ENCODE results near the gene SYT6.

The SYT6 gene

GRCh38 chr1:114144016-114144415 is 9.7 kb downstream of the SYT6 start:
- TF ChIP-seq GATA1 (IDR thresholded peaks at IDR 0.05; ENCODE audit: low read depth, low read length) (no peak), POLR2A (IDR thresholded peaks at IDR 0.05; ENCODE audit: low read length) (no peak)
- DNase-seq = no peak

- TF ChIP-seq GATA1 (IDR thresholded peaks at IDR 0.05; ENCODE audit: low read depth, low read length) = no peak
- no peak for TF ChIP-seq POLR2A (IDR thresholded peaks at IDR 0.05; ENCODE audit: low read length)
- DNase-seq = no peak
Observed at GRCh38 chr1:114139540-114139939, 14.1 kb downstream of the SYT6 start.

- DNase-seq = no peak
- TF ChIP-seq GATA1 (IDR thresholded peaks at IDR 0.05; ENCODE audit: low read depth, low read length) (no peak), POLR2A (IDR thresholded peaks at IDR 0.05; ENCODE audit: low read length) (no peak)
Observed at GRCh38 chr1:114137497-114137896, 16.2 kb downstream of the SYT6 start.

GRCh38 chr1:114135786-114136185 is 17.9 kb downstream of the SYT6 start:
- DNase-seq = no peak
- no peak for TF ChIP-seq GATA1 (IDR thresholded peaks at IDR 0.05; ENCODE audit: low read depth, low read length)
- no peak for TF ChIP-seq POLR2A (IDR thresholded peaks at IDR 0.05; ENCODE audit: low read length)

GRCh38 chr1:114134518-114134917 is 19.2 kb downstream of the SYT6 start:
- TF ChIP-seq GATA1 (IDR thresholded peaks at IDR 0.05; ENCODE audit: low read depth, low read length) (no peak), POLR2A (IDR thresholded peaks at IDR 0.05; ENCODE audit: low read length) (no peak)
- no peak for DNase-seq

GRCh38 chr1:114133129-114133528 is 20.5 kb downstream of the SYT6 start:
- TF ChIP-seq POLR2A (IDR thresholded peaks at IDR 0.05; ENCODE audit: low read length) (no peak), GATA1 (IDR thresholded peaks at IDR 0.05; ENCODE audit: low read depth, low read length) (no peak)
- DNase-seq = no peak

GRCh38 chr1:114131526-114132220 is 22.0 kb downstream of the SYT6 start:
- TF ChIP-seq POLR2A (IDR thresholded peaks at IDR 0.05; ENCODE audit: low read length) = no peak
- no peak for TF ChIP-seq GATA1 (IDR thresholded peaks at IDR 0.05; ENCODE audit: low read depth, low read length)
- DNase-seq = peak in 1 of 2 experiments; percentile 22

- DNase-seq = no peak
- no peak for TF ChIP-seq GATA1 (IDR thresholded peaks at IDR 0.05; ENCODE audit: low read depth, low read length)
- TF ChIP-seq POLR2A (IDR thresholded peaks at IDR 0.05; ENCODE audit: low read length) = no peak
Observed at GRCh38 chr1:114130846-114131525, 22.7 kb downstream of the SYT6 start.

GRCh38 chr1:114130213-114130612 is 23.5 kb downstream of the SYT6 start:
- TF ChIP-seq GATA1 (IDR thresholded peaks at IDR 0.05; ENCODE audit: low read depth, low read length) (no peak), POLR2A (IDR thresholded peaks at IDR 0.05; ENCODE audit: low read length) (no peak)

GRCh38 chr1:114128293-114128692 is 25.4 kb downstream of the SYT6 start:
- TF ChIP-seq POLR2A (IDR thresholded peaks at IDR 0.05; ENCODE audit: low read length) = no peak
- TF ChIP-seq GATA1 (IDR thresholded peaks at IDR 0.05; ENCODE audit: low read depth, low read length) = no peak
- no peak for DNase-seq

More at GRCh38 chr1:114130213-114130612, 23.5 kb downstream of the SYT6 start:
- DNase-seq = no peak

GRCh38 chr1:114126261-114127095 is 27.2 kb downstream of the SYT6 start:
- no peak for DNase-seq
- no peak for TF ChIP-seq POLR2A (IDR thresholded peaks at IDR 0.05; ENCODE audit: low read length)
- TF ChIP-seq GATA1 (IDR thresholded peaks at IDR 0.05; ENCODE audit: low read depth, low read length) = no peak

GRCh38 chr1:114124644-114125043 is 29.0 kb downstream of the SYT6 start:
- DNase-seq = no peak
- TF ChIP-seq GATA1 (IDR thresholded peaks at IDR 0.05; ENCODE audit: low read depth, low read length) (no peak), POLR2A (IDR thresholded peaks at IDR 0.05; ENCODE audit: low read length) (no peak)

- DNase-seq = no peak
- no peak for TF ChIP-seq POLR2A (IDR thresholded peaks at IDR 0.05; ENCODE audit: low read length)
- no peak for TF ChIP-seq GATA1 (IDR thresholded peaks at IDR 0.05; ENCODE audit: low read depth, low read length)
Observed at GRCh38 chr1:114122941-114123618, 30.6 kb downstream of the SYT6 start.

All from erythroblast (primary cell).